Hematopoietic multipotent progenitor cell treated with erythropoietin and hydrocortisone succinate and interleukin-3 and kit ligand, for 8 days (in vitro differentiated cells): Measurements from ENCODE around the gene L1CAM.

Source experiments
- DNase-seq: peaks from one replicate; pipeline ENCODE4 v3.0.0-alpha.2; 2015

Gene L1CAM

GRCh38 chrX:153862369-153863250, 23.4 kb downstream of the L1CAM start:
- no peak for DNase-seq

GRCh38 chrX:153861733-153862310, 24.2 kb downstream of the L1CAM start:
- no peak for DNase-seq

DNA sequence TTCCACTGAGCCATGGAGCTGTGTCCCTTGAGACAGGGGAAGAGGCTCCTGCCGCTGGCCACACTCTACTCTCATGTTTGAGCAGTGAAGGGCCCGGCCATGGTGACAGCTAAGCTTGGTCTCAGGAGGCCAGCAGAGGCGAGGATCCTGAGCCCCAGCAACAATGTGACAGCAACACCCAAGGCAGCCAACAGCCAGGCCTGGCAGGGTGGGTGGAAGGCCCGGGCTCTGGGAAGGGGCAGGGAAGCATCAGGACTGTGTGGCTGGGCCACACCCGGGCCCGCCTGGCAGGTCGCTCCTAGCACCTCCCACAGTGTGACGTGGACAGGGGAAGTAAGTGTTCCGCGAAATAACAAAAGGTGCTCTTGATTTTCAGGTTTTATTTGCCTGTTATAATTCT, 24.8 kb downstream of the L1CAM start:
- DNase-seq = no peak

- DNase-seq = no peak
These were observed 28.5 kb downstream of the L1CAM start for GRCh38 chrX:153857348-153857903.

DNA sequence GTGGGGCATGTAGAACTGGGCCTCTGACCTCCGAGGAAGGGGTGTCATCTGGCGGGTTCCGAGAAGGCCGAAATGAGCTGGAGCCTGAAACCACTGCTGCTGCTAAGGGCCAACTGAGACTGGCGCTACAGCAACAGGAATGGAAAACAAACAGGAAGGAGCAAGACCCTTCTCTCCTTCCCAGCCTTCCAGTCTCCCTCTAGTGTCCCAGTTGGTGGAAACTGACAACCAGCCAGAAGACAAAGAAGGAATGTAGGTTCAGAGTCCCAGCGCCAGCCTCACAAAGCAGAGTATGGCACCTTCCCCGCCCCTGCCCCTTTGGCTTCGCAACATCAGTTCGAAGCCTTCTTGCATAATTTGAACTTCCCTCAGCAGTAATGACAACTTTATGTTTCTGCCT, 31.3 kb downstream of the L1CAM start:
- no peak for DNase-seq

DNA sequence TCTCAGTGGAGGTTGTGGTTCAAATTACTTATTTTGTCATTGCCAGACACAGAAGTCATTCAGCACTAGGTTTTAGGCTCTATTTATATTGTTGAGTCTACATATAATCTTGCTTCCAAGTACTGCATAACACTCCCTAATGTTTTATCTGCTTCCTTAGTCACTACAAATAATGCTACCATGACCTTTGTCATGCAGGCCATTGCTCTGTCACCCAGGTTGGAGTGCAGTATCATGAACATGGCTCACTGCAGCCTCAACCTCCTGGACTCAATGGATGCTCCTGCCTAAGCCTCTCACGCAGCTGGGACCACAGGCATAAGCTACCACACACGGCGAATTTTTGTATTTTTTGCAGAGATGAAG, 32.1 kb downstream of the L1CAM start:
- DNase-seq = no peak

DNA sequence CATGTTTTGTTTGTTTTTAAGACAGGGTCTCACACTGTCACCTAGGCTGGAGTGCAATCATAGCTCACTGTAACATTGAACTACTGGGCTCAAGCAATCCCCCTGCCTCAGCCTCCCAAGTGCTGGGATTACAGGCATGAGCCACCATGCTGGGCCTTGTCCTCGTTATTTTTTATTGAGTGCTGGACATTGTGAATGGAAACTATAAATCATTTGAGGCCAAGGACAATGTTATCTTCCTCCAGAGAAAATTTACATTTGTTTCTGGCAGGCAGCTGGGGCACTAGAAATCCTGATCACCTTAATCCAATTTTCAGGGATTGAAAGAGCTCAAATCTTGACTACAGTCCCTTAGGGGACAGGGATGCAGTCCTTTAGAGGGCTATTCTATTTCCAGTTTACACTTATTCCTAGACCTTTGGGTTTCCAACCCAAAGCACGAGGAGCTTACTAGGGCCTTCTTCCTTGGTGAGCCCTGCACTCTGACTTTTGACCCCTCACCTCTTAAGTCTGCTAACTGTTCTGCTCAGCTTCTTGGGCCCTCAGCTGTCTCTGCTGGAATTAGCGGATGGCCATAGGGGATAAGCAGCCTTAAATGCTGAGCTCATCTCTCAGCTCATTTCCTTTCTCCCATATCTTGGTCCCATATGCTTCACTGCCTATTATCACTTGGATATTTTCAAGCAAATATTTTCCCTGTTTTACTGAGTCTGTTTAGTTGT, 32.6 kb downstream of the L1CAM start:
- DNase-seq = no peak

- no peak for DNase-seq
These were observed 34.0 kb downstream of the L1CAM start for GRCh38 chrX:153851981-153852380.

DNA sequence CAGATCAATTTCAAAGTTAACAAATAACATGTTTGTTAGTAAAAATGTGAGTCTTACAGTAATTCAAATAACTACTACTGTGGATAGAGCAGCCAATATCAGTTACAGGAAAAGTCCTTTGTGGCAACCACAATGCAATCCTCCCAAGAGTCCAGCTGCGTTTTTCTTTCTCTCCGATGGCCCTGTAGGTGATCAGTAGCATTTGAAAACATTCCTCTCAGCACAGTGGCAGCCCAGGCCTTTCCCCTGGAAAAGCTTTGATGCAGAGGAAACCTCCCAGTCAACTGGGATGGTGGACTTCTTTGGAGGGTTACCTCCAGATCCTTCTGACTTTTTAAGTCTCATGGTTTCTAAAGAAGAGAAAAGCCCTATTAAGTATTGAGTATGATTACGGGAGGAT, 37.6 kb downstream of the L1CAM start:
- no peak for DNase-seq

GRCh38 chrX:153845842-153846241, 40.1 kb downstream of the L1CAM start:
- no peak for DNase-seq

DNA sequence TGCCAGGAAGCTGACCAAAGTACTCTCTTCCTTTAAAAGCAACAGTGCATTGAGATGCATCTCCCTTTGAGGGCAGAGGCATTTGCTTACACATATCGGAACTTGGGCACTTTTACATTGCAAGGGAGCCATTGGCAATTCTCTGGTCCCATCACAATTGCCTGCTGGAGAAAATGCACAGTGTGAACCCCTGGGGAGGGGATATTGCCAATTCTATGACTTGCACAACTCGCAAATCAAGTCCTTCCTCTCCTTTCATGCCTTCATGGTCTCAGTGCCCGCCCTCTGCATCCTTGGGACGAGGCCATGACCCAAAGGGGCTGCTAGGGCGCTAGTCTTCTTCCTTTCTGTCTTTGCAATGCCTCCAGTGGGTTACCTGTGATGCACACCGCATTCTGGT, 40.8 kb downstream of the L1CAM start:
- DNase-seq = no peak

- DNase-seq = no peak
These were observed 41.4 kb downstream of the L1CAM start for GRCh38 chrX:153844509-153845082.

GRCh38 chrX:153836921-153837320, 49.1 kb downstream of the L1CAM start:
- no peak for DNase-seq

DNA sequence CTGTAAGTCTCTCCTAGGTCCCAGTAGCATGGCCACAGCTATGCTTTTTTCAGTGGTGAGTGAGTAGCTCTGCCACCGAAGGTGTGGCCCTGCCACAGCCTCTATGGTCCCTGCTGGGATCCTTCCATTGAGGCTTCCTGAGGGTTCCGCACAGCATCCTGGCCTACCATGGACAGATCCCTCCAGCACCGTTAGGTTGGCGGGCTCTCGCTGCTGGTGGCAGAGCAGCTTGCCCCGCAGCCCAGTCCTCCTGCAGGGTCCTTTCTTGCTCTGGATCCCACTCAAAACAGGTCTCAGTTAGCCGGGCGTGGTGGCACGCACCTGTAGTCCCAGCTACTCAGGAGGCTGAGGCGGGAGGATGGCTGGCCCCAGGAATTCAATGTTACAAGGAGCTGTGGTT, 53.2 kb downstream of the L1CAM start:
- no peak for DNase-seq

GRCh38 chrX:153831429-153832150, 54.4 kb downstream of the L1CAM start:
- DNase-seq = no peak

- no peak for DNase-seq
These were observed 55.1 kb downstream of the L1CAM start for GRCh38 chrX:153830640-153831428.

GRCh38 chrX:153829799-153830639, 56.0 kb downstream of the L1CAM start, which contains the start of gene PDZD4:
Gene PDZD4 (minus strand): TSS chrX:153830544. CDS start chrX:153830298, 246 bp downstream.
- no peak for DNase-seq

GRCh38 chrX:153829549-153829798, 56.5 kb downstream of the L1CAM start:
- DNase-seq = no peak

- no peak for DNase-seq
These were observed 57.0 kb downstream of the L1CAM start for GRCh38 chrX:153828723-153829548.

DNA sequence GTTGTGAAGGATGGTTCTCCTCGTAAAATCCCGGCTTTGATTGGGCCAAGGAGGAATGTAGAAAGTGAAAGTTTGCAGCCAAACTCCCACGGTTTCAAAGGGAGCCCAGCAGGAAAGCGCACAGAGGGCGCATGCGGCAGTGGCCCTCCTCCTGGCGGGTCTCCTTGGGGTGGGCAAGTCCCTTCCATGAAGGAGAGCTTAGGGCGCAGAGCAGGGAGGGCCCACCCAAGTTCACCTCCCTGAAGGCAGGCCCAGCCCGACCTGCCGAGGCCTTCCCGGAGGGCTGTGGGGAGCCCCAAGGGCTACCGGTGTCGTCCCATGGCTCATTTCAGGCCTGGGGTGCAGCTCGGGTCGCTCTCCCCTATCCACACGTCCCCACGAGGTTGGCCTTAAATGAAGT, 57.7 kb downstream of the L1CAM start:
- DNase-seq = no peak
